ACHN (cell line): ENCODE data around the gene LGALS12.

Source experiments
- DNase-seq: peaks from one replicate; pipeline ENCODE4 v3.0.0-alpha.2; 2015
- in situ Hi-C: cut with HindIII; loops from 2 replicates; pipeline ENCODE4 v1.10.0; 2017; ENCODE audit warnings: low sequenced_read_pairs, low pct_ligation_motif_present, low pct_unique_long_range_greater_than_20kb

LGALS12 gene, protein sequence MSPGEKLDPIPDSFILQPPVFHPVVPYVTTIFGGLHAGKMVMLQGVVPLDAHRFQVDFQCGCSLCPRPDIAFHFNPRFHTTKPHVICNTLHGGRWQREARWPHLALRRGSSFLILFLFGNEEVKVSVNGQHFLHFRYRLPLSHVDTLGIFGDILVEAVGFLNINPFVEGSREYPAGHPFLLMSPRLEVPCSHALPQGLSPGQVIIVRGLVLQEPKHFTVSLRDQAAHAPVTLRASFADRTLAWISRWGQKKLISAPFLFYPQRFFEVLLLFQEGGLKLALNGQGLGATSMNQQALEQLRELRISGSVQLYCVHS

DNA sequence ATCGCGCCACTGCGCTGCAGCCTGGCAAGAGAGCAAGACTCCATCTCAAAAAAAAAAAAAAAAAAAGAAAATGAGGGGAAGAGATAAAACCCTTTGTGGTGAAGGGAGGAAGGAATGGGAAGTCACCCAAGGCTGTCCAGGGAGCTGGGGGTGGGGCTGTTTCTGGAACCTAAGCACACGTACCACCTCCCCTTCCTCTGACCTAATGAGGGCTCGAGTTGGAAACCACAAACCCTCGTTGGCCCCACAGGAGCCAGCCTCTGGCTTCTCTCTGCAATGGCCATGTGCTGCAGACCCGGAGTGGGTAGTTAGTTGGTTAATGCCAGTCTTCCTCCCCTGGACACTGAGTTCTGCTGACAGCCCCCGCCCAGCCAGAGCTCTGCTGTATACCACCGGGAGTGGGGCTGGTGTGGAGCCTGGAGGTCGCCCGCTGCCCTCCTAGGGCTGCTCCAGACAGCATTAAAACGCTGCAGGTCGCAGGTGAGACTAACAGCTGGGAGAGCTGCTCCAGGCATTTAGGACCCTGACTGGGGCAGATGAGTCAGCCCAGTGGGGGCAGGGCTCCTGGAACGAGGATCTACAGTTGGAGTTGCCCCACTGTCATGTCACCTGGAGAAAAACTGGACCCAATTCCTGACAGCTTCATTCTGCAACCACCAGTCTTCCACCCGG is at the start of gene LGALS12:
Gene LGALS12, plus strand, starts transcription at position 228 of the 672 bp plus-strand sequence. Its CDS starts 375 bp downstream, at position 603.
- in situ Hi-C loops, result no loop called here
- no peak for DNase-seq

DNA sequence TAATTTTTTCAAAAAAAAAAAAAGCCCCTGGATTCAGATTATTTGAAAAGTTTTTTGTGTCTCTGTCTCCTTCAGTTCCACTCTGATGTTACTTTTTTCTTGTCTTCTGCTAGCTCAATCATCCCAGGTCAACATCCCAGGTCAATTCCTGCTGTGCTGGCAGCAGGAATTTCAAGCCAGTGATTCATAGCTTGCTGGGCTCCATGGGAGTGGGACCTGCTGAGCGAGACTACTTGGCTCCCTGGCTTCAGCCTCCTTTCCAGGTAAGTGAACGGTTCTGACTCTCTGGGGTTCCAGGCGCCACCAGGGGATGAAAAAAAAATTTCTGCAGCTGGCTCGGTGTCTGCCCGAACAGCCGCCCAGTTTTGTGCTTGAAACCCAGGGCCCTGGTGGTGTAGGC is 46.3 kb upstream of the LGALS12 start:
- no peak for DNase-seq
- in situ Hi-C loops, result no loop called here

DNA sequence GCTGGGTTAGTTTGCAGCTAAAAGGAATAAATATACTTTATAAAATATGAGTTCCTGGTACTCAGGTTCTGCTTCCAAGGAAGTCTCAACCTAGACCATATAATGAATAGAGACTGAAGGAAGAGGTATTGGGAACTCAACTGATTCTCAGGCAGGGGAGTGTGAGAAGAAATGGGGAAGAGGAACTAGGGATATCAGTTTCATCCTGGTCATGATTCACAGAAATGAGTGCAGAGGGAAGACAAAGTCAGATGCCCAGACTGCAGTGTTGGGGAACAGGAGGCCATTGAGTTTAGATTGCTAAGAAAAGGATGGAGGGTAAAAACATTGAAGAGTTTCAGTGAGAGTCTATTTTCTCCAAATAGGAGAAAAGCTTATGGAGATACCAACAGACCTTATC is 43.7 kb upstream of the LGALS12 start:
- no peak for DNase-seq
- in situ Hi-C loops, result no loop called here

DNA sequence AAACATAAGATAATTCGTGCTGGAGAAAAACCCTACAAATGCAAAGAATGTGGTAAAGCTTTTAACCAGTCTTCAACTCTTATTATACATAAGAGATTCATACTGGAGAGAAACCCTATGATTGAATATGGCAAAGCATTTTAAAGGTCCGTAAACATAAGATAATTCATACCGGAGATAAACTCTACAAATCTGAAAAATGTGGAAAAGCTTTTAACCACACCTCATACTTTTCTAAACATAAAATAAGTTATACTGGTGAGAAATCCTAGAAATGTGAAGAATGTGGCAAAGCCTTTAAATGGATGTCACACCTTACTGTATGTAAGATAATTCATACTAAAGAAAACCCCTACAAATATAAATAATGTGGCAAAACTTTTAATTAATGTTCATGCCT is 35.6 kb upstream of the LGALS12 start:
- in situ Hi-C loops, result no loop called here
- no peak for DNase-seq

DNA sequence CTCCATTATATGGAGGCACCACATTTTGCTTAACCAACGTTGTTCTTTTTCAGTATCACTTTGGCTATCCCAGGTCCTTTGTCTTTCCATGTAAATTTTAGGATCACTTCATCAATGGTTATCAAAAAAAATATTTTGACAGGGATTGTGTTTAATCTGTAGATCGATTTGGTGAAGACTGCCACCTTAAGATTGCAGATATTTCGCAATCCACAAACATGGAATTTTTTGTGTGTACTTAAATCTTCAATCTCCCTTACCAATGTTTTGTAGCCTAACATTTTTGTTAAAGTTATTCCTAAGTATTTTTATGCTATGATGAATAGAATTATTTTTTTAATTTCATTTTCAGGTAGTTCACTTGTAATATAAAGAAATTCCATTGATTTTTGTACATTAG is 33.5 kb upstream of the LGALS12 start:
- in situ Hi-C loops, result no loop called here
- no peak for DNase-seq

DNA sequence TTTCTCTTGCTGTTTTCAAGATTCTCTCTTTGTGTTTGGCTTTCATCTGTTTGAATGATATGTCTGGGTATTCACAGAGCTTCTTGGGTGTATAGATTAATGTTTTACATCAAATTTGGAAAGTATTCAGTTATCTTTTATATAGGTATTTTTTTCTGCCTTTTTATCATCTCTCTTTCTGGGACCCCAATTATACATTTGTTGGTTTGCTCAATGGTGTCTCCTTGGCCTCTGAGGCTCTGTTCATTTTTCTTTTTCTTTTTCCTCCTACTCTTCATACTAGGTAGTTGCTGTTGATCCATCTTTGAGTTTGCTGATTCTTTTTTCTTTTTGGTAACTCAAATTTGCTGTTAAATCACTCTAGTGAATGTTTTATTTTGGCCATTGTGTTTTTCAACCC is 29.3 kb upstream of the LGALS12 start:
- in situ Hi-C loops, result no loop called here
- no peak for DNase-seq

DNA sequence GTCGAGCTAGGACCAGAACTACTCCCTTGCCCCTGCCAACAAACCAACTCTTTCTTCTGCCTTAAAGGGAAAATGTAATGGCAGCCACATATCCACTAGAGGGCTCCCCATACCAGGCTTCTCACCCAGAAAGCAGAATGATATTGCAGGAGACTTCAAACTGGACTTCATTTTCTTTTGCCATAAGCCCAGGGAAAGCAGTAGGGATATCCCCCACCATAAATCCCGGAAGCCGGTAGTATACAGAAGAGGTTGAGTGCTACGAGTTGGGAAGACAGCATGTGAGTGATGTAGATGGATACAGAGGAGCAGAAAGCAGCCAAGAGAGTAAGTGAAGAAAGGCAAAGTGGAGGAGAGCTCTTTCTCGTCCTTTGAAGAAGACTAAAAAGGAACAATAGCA is 27.0 kb upstream of the LGALS12 start:
- in situ Hi-C loops, result no loop called here

DNA sequence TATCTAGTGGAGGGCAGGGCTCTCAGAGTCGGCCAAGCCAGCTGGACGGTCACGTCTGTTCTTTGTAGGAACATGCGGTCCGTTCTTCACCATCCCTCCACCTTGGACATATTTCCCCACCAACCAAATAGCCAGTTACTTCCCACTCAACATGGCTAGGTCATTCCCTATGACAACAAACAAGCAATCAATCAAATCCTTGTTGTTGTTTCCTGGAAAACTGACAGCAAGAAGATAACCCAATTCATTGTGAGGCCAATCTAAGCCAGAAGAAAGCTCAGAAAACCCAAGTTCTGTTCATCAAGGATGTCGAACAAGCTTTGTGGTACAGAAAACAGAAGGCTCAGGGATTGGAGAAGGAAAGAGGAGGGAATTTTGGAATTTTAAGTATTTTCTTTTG is 25.8 kb upstream of the LGALS12 start:
- DNase-seq, result no peak
- in situ Hi-C loops, result no loop called here

More for the DNA sequence above, 27.0 kb upstream of the LGALS12 start:
- peak; percentile 79 for DNase-seq

DNA sequence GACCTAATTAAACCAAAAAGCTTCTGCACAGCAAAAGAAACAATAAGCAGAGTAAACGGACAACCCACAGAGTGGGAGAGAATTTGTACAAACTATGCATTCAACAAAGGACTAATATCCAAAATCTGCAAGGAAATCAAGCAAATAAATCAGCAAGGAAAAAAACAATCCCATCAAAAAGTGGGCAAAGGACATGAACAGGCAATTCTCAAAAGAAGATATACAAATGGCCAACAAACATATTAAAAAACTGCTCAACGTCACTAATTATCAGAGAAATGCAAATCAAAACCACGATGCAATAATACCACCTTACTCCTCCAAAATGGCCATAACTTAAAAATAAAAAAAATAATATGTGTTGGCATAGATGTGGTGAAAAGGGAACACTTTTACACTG is 20.1 kb upstream of the LGALS12 start:
- in situ Hi-C loops, result no loop called here
- no peak for DNase-seq

DNA sequence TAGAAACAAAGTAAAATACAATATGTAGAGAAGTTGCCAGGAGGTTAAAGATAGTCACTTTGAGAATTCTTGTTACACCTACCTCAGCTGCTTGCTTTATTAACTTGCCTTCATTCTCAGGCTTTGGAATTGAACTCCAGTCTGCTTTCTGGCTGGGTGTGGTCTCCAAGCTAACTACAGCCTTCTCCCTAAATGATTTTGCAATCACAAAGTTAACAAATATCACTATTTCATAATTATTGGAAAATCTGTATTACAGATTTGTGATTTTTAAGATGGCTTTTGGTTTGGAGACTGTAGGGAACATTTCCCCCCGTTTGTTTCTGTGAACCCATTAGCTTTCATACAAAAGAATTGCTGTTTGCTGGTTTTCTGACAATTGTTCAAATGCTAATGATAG is 17.1 kb upstream of the LGALS12 start:
- DNase-seq, result no peak
- in situ Hi-C loops, result no loop called here

DNA sequence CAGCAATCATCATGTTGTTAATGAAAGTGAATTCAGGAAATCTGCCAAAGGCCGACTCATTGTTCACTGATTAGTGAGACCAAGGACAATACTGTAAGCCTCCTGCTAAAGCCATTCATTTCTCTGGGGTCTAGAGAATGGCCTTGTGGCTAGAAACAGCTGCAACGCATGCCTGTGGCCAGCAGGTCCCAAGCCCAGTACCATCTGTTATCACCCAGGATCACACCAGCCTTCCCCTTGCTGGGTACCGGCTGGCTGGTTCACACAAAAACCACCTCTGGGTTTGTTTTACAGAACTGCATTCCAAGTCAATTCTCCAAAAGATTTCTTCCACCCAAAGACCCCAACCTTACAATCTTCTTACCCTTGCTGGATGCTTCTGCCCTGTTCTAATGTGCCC is 16.0 kb upstream of the LGALS12 start:
- in situ Hi-C loops, result no loop called here
- DNase-seq, result no peak

DNA sequence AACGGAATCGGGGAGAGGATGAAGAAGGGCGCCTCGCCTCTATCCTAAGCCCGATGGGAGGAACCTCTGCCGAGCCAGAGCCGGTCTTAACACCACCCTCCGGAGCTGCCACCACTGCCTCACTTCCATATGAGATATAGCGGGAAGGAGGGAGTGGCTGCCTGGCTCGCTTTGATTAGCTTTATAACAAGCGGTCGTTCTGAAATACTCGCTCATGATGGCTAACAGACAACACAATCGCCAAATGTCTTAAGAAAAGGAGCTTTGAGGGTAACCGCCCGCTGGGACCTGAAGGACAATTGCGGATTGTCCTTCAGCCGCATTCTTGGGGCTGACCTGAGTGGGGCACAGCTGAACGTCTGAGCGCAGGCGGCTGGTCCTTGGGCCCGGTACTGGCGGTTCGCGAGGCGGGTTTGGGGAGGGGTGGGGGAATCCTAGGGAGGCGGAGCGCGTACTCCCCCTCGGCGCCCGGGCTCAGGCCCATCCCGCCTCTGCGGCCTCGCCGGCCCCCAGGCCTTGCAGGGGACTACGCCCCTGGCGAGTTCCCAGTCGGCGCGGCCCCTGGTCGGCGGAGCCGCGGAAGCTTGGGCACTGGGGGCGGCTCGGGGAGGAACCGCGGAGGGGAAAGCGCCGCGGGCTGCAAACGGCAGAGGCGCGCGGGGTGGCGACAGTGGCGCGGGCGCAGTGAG is 15.2 kb upstream of the LGALS12 start, which contains the start of gene PLAAT5:
Gene PLAAT5, minus strand, starts transcription at position 617 of the 689 bp plus-strand sequence. Its CDS starts 133 bp downstream, at position 484.
- in situ Hi-C loops, result no loop called here
- DNase-seq, result no peak

DNA sequence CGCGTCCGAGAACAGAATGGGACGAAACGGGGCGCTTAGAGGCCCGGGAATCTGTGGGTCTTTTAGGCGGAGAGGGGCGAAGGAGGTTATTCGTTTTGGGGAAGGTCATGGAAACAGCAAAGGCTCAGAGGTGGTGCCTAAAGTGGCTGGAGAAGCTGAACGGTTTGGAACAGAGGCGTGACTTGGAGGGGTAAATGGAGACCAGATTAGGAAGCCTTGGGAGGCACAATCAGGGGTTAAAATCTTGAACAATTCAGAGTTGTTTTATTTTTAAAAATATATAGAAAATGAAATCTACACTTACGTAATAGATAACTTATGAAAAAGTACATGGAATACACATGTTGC is 14.7 kb upstream of the LGALS12 start:
- in situ Hi-C loops, result no loop called here

DNA sequence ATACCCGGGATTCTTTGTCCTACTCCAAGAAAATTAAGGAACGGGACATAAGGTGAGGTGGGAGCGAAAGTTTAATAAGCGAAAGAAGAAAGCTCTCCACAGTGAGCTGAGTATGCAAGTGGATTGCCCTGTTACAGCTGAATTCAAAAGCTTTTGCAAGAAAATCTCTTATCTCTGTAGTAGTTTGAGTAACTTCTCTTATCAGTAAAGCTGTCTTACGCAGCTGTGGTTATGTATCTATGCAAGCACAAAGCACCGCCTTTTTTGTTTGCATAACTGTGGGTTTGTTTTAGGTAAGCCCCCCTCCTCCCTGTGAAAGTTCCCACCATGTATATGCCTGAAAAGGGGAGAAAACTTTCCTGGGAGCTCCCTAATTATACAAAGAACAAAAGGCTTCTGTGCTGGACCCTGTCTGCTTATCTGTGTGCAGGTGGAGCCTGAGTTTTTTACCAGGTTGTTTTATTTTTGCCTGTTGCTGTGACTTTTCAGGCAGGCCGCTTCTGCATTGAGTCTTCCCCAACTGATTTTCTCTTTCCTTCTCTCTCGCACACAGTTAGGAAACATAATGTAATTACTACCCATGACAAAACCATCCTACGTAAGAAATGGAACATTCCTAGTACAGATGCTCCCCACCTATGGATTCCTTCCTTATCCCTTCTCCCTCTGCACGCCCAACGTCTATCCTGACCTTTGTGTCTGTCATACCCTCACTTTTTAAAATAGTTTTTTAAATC is 14.1 kb upstream of the LGALS12 start:
- in situ Hi-C loops, result no loop called here
- DNase-seq, result no peak

More for the DNA sequence above, 14.7 kb upstream of the LGALS12 start:
- no peak for DNase-seq

DNA sequence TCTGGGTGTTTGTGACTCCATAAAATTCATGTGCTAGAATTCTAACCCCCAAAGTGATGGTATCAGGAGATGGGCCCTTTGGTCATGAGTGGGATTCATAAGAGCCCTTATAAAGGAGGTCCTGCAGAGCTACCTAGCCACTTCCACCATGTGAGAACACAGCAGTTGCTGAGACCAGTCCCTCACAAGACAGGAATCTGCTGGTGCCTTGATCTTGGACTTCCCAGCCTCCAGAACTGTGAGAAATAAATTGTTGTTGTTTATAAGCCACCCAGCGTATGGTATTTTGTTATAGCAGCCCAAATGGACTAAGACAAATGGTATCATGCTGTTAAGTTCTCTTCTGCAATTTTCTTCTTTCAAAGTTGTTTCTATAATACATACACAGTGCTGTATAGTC is 13.4 kb upstream of the LGALS12 start:
- no peak for DNase-seq
- in situ Hi-C loops, result no loop called here

DNA sequence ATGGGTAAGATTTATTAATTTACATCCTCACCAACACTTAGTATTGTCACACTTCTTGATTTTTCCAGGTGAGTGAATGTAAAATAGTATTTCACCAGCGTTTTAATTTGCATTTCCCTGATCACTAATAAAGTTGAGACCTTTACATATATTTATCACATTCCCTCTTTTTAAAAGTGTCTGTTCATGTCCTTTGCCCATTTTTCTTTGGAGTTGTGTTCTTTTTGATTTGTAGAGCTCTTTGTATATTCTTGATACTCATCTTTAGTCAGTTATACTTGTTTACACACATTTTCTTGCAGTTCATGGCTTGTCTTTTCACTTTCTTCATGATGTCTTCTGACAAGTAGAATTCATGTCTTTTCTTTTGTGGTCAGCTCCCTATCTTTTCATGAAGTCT is 12.8 kb upstream of the LGALS12 start:
- DNase-seq, result no peak
- in situ Hi-C loops, result no loop called here

DNA sequence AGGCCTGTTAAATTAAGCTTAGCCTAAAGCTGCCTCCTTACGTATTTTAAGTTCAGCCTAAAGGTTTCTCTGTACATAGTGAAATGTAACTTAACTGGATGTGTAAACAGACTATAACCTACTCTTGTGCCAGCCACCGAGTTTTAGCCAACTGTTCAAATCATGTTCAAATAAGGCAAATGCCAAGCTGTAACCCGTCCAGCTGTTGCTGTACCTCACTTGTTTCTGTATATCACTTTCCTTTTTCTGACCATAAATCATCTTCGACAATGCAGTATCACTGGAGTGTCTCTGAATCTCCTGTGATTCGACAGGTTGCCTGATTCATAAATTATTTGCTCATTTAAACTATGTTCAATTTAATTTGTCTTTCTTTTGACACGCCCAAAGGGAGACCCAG is 10.9 kb upstream of the LGALS12 start:
- in situ Hi-C loops, result no loop called here
- no peak for DNase-seq

DNA sequence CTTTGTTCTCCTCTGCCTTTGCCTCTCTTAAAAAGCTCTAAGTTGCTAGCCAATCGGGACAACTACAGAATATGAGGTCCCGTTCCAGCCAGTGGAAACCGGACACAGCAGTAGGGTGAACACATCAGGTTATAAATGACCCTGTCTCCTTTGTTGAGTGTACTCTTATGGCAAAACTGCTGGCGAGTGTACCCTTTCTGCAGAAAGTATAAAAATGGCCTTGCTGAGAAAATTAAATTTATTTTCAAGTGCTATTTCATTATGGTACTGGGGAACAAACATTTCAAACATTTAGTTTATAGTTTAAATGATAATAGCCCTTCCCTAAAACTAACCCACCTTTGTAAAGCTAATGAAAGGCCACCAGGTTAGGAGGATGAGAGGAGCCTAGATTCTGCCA is 6.0 kb upstream of the LGALS12 start:
- in situ Hi-C loops, result no loop called here
- no peak for DNase-seq

DNA sequence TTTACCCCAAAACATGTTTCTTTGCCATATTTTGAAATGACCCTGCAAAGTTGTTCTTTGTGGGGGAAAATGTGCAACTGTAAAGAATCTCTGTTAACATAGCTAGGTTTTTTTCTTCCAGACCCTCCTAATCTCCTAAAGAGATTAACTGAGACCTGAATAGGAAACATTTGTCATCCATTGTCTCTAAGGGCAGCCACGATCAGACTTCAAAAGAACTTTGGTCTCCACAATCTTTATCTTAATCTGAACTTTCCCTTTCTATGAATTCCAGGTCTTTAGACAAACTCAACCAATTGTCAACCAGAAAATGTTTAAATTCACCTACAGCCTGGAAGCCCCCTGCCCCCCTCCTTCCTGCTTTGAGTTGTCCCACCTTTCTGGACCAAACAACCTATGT is 4.6 kb upstream of the LGALS12 start:
- no peak for DNase-seq
- in situ Hi-C loops, result no loop called here
